GM19238 (cell line): ENCODE measurements around the gene ZNF337.
"Not testable (repeated sequence)": the region's sequence is repeated elsewhere in the genome, so short reads cannot be mapped to it uniquely, and the experiment has no call there.

Source experiments
- DNase-seq: peaks from one replicate; pipeline ENCODE4 v3.0.0; 2011; ENCODE audit warnings: low spot score; ENCODE audit not compliant: insufficient read length

Gene ZNF337

GRCh38 chr20:25696371-25697131 is at the start of gene ZNF337:
TSS of gene ZNF337 (minus strand) at chr20:25696853. CDS start at chr20:25686417, 10,436 bp downstream.
- peak; percentile 87 for DNase-seq

GRCh38 chr20:25745738-25746137 is 49.1 kb upstream of the ZNF337 start:
- DNase-seq: no peak

GRCh38 chr20:25745100-25745499 is 48.4 kb upstream of the ZNF337 start:
- DNase-seq: no peak

GRCh38 chr20:25744261-25744660 is 47.6 kb upstream of the ZNF337 start:
- no peak for DNase-seq

GRCh38 chr20:25741088-25741487 is 44.4 kb upstream of the ZNF337 start:
- DNase-seq: no peak

- no peak for DNase-seq
Observed at GRCh38 chr20:25739615-25740320, 43.1 kb upstream of the ZNF337 start.

- no peak for DNase-seq
Observed at GRCh38 chr20:25738198-25738597, 41.5 kb upstream of the ZNF337 start.

GRCh38 chr20:25733903-25734302 is 37.2 kb upstream of the ZNF337 start:
- DNase-seq: no peak

- DNase-seq: no peak
Observed at GRCh38 chr20:25730862-25731261, 34.2 kb upstream of the ZNF337 start.

GRCh38 chr20:25726357-25726756 is 29.7 kb upstream of the ZNF337 start:
- DNase-seq: no peak

- DNase-seq: no peak
Observed at GRCh38 chr20:25725639-25726038, 29.0 kb upstream of the ZNF337 start.

- no peak for DNase-seq
Observed at GRCh38 chr20:25723975-25724374, 27.3 kb upstream of the ZNF337 start.

- no peak for DNase-seq
Observed at GRCh38 chr20:25720285-25720684, 23.6 kb upstream of the ZNF337 start.

- DNase-seq: not testable (repeated sequence)
Observed at GRCh38 chr20:25718896-25719809, 22.5 kb upstream of the ZNF337 start.

- DNase-seq: no peak
Observed at GRCh38 chr20:25707695-25708094, 11.0 kb upstream of the ZNF337 start.

GRCh38 chr20:25706793-25707192 is 10.1 kb upstream of the ZNF337 start:
- no peak for DNase-seq

- DNase-seq: no peak
Observed at GRCh38 chr20:25705830-25706351, 9.2 kb upstream of the ZNF337 start.

- not testable (repeated sequence) for DNase-seq
Observed at GRCh38 chr20:25704303-25704702, 7.7 kb upstream of the ZNF337 start.

GRCh38 chr20:25700835-25701234 is 4.2 kb upstream of the ZNF337 start:
- DNase-seq: not testable (repeated sequence)

GRCh38 chr20:25699914-25700313 is 3.3 kb upstream of the ZNF337 start:
- DNase-seq: no peak

GRCh38 chr20:25697132-25697446 is 436 bp upstream of the ZNF337 start:
- DNase-seq: no peak
